HG02763 (cell line): ENCODE measurements around the gene OR51G1.
"Not testable (repeated sequence)": the region's sequence is repeated elsewhere in the genome, so short reads cannot be mapped to it uniquely, and the experiment has no call there.

Experiments
- ATAC-seq: cut with Tn5 transposase; IDR thresholded peaks from one replicate; pipeline ENCODE4 v1.9.1; 2021; ENCODE audit warnings: mild to moderate bottlenecking, moderate library complexity; ENCODE audit not compliant: unreplicated experiment

Gene OR51G1, protein sequence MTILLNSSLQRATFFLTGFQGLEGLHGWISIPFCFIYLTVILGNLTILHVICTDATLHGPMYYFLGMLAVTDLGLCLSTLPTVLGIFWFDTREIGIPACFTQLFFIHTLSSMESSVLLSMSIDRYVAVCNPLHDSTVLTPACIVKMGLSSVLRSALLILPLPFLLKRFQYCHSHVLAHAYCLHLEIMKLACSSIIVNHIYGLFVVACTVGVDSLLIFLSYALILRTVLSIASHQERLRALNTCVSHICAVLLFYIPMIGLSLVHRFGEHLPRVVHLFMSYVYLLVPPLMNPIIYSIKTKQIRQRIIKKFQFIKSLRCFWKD

DNA sequence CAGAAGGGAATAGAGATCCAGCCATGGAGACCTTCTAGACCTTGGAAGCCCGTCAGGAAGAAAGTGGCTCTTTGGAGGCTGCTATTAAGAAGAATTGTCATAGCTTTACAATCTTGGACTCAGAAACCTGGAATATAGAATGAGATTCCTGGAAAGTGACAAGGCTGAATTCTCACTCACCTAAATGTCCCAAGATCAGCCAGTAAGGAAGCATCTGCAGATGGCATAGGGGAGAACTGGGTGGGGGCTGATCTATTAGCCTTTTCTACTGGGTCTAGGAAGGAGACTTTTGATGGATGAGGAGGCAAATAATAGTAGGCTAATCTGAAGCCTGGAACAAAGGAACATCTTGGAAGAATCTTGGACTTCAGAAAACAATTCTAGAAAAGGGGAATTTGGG, at the start of gene OR51G1:
TSS of gene OR51G1 (minus strand) at position 101 of the 400 bp plus-strand sequence. CDS start at position 101, 0 bp downstream.
- ATAC-seq, result no peak

DNA sequence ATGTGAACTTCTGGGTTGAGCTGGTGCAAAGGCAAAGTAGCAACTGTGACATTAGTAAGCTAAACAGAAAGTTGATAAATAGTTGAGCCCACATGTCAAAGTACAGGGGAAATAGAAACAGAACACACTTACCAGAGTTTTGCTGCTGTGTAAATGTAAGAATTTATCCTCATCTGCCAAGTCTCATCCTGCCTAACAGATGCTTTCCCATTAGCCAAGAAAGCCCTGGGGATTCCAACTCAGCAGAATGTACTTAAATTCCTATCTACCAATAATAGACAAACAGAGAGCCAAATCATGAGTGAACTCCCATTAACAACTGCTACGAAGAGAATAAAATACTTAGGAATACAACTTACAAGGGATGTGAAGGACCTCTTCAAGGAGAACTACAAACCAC, 38.7 kb upstream of the OR51G1 start:
- no peak for ATAC-seq

DNA sequence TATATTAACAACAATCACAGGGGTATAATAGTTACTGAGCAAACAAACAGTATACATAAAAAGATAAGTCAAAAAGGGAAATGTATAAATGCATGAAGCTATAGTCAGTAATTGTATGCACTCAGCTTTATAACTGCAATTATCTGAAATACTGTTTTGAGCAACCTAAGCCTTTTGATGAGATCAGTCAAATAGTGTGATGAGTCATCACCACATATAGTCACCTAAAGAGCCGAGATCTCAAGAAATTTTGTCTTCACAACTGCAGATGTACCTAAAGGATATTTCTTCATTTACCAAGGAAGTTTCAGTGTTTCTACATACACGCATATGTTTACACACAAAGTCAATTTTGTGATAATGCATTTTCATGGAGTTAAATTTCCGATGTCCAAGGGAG, 36.7 kb upstream of the OR51G1 start:
- no peak for ATAC-seq

DNA sequence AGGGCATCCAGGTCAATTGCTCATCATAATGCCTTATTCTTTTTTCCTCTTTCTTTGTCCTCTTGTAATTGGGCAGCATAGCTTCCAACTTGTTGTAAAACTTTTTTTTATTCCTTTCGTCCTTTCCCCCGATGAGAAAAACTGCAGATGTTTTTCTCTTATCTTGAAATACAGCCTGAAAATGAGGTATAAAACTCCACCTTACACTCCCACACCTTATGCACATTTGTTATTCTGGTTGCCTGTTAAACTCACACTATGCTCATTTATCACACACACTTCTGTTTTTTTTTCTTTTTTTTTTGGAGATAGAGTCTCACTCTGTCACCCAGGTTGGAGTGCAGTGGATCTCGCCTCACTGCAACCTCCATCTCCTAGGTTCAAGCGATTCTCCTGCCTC, 33.3 kb upstream of the OR51G1 start:
- no peak for ATAC-seq

DNA sequence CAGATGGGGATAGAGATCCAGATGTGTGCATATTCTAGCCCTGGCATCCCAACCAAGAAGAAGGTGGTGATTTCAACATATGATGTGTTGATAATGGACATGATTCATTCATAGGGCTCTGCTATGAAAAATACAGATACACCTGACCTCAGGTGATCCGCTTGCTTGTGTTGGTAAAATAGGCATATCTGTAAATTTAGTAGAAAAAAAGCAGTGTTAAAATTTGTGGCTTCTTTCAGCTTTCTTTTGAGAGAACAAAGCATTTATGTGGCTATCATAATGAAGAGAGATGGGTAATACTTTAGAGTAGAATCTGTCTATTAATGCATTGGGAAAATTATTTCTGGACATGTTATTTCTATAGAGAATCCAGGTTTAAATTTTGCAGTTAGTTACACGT, 31.5 kb upstream of the OR51G1 start, which contains the start of gene OR51A2:
TSS of gene OR51A2 (minus strand) at position 101 of the 400 bp plus-strand sequence. CDS start at position 101, 0 bp downstream.
- ATAC-seq, result not testable (repeated sequence)

DNA sequence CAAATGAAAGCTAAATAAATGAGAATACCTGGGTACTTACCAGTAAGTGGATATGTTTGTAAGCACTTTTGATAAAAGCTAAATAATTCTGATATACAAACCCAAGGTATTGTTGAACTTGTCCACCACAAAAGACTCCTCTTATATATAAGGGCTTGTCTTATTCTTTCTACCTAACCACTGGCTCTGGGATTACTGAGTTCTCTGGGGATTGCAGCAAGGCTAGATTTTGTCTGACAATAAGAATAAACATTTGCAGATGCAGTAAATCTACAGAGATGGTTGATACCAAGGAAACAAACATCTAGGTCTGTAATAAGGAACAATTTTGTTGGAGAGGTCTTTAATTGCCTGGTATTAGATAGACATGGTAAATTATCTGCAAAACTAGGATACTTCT, 23.4 kb upstream of the OR51G1 start, which contains the start of gene OR51A4:
TSS of gene OR51A4 (minus strand) at position 101 of the 400 bp plus-strand sequence. CDS start 505 bp downstream, outside the sequence.
- ATAC-seq, result no peak

DNA sequence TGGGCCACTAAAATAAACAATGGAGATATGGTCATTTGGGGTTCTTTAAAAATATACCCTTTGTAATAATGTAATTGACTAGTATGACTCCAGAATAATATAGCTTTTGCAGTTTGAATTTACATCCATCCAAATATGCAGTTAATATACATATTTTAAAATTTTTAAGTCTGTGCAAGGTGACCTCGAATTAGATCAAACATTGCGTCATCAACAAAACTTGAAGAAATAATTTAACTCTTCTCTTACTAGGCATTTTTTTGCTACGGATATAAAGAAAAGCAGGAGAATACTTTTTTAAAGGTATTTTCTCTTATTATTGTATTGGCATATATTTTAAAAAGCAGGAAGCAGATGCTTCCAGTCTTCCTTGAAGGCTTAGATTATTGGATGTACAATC, 12.6 kb upstream of the OR51G1 start:
- ATAC-seq, result no peak

DNA sequence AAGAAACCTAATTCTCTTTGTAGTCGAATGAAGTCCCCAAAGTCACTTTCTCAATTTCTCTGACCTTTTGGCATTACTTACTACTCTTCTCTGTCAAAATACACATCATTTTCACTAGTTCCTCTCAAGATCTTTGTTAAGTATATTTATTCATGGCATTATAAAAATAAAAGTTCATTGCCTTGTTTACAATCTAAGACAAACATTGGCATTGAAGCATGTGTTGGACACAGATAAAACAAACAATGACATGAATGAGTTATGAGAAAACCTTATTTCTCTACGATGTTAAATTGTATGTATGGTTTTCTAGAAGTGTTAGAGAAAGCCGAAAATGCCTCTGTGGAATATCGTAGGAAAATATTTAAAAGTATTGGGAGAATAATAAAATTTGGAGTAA, 8.6 kb upstream of the OR51G1 start:
- ATAC-seq, result no peak

DNA sequence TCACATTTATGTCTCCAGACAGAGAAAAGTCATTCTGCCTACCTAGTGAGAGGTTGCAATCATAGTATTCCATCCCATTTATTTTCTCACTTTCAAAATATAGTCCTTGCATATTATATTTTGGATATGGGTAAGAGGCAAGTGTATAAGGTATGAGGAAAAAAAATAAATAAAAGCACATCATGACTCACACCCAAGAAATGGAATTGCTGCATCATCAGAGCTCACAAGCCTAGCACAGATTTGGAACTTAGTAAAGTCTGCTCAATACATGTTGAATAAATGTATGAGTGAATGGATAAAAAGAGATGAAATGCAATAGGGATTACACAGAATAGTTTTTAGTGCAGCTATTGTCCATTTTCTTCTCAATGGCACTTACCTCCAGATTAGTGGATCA, 2.5 kb upstream of the OR51G1 start:
- no peak for ATAC-seq

DNA sequence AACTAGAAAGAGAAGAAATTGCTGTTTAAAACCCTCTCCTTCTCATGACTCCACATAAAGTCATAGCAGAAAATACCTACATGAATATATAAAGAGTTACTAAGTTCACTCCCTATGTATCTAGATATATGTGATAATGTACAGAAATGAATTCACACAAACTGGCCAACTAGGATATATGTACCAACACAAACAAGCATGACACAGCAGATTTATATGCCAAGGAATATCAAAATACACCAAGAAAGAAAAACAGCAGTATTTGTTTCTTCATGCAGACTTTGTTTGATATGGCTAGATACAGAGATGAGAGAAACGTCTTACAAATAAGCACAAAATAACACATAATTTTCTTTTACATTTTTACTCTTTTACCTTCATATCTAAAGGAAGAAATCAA, 1.8 kb downstream of the OR51G1 start:
- ATAC-seq, result no peak

DNA sequence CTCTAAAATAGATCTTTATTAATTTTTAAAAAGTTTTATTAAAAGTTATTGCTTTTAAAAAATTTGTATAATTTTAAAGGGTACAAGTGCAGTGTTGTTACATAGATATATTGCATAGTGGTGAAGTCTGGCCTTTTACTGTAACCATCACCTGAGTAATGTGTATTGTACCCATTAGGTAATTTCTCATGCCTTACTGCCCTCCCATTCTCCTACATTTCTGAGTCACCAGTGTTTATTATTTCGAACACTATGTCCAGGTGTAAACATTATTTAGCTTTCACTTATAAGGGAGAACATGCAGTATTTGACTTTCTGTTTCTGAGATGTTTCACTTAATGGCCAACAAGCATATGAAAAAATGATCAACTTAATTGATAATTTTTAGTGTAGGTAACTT, 2.3 kb downstream of the OR51G1 start:
- no peak for ATAC-seq

DNA sequence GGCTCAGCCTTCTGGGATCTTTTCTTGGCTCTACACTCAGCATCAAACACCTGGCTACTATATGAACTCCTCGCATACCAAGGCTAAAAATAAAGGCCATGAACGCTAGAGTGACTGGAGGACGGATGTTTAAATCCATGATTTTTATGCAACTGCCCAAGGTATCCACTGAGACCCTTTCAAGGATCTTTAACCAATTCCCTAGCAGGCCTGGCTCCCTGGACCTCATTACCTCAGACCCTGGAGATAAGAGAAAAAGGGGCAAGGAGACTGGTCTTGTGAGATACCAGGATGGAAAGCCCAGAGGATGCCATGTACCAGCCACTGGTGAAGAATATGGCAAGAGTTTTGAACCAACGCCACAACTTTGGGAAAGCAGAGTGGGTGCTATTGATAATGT, 4.9 kb downstream of the OR51G1 start, which contains the start of gene OR51G2:
TSS of gene OR51G2 (minus strand) at position 101 of the 400 bp plus-strand sequence. CDS start 3,687 bp downstream, outside the sequence.
- ATAC-seq, result no peak

DNA sequence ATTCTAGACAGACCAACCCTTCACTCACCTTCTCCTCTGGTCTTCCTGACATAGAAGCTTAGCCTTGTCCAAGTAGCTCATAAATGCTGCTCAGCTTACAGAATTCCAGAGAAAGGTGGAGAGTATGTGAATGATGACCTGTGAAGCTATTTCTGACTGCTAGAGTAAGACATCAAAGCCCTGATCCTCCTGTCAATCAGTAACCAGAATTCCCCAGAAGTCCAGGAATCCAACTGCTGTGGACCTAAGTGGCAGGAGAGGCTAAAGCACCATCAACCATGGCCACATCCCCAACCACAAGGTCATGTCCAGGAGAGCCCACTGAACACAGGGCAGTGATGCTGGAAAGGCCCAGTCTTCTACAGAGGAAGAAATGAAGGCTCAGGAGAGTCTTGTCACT, 7.6 kb downstream of the OR51G1 start:
- ATAC-seq, result no peak

DNA sequence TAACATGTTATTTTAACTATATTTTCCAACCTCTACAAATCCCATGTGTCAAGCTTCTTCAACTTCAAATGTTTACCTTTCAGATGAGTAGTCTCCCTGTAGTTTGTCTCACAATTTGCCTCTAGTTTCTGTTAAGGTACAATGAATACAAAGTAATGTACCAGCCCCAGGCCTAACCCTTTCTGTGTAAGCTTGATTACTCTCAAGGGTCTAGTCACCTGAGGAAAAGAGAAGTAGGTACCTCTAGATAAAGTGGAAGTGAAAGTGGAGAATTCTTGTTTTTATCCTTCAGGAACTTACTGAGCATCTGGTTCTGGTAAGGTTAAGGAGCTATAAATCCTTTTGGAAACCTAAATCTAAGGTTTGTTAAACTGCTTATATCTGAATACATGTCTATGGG, 20.7 kb downstream of the OR51G1 start, which contains the start of gene OR51A7:
TSS of gene OR51A7 (plus strand) at position 300 of the 400 bp plus-strand sequence. CDS start 3,587 bp downstream, outside the sequence.
- no peak for ATAC-seq

DNA sequence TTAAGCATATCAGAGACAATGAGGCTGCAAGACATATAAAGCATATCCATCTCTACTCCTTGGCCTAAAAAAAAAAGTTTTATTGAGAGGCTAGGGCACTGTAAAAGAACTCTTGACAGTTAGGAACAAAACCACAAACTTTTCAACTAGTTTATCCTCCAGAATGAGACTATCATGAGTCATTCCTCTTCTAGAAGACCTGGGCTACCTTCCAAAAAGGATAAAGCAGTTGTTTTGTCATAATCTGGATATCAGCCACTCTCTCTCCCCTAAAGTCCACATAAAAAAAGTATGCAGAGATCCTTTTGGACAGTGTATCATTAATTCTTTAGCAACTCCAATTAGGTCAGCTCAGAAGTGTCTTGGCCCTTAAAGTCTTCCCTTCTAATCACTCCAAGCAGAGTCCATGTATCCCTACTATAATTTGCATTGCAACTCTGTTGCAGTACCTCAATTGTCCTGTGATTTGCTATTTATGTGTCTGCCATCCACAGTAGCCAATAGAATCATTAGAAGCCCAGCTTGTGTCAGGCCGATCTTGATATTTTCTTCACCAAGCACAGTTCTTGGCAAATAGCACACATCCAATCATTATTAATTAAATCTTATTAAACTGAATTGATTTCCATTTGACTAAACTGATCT, 32.0 kb downstream of the OR51G1 start:
- ATAC-seq, result no peak

DNA sequence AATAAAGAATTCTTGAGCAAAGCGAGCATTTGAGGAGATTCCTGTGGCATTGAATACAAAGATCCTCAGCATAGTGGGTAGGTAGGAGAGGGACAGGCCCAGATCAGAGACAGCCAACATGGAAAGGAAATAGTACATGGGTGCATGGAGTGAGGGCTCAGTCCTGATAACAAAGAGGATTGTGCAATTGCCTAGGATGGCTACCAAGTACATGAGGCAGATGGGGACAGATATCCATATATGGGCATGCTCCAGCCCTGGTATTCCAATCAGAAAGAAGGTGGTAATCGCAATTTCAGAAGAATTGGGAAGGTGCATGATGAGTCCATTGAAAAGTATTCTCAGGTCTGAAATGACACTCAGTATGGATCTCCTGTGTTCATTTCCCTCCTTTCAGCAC, 33.9 kb downstream of the OR51G1 start:
- no peak for ATAC-seq

DNA sequence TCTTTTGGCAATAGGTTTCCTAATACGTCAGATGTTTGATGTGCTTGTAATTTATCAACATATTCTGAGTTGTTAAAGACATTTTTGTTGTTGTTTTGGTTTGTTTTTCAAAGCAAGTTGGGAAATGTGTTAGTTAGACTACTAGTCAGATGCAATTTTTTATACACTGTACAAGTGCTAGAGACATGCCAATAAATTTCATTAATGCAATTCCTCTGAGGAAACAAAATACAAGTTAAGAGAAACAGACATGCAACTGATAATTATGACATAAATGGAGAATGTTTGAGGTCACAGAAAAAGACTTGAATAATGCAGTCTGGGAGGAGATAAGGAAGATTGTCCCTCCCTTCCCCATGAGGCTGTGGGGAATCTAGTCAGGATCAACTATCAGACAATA, 36.5 kb downstream of the OR51G1 start:
- no peak for ATAC-seq

DNA sequence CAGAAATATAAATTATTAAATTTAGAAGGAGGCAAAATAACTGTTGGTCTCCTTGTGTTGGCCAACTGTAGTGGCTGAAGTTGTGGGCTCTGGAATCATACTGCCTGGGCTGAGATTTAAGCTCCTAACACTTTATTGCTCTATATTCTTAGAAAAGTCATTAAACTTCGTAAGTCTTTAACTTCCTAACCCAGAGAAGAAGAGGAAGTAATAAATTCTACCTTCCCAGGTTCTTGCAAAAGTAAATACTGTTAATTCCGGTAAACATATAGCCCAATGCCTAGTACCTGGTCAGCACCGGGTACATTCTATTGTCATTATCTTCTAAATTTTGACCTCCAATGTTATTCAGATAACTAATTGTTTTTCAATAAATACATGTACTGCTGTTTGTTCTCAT, 38.0 kb downstream of the OR51G1 start:
- ATAC-seq, result no peak

DNA sequence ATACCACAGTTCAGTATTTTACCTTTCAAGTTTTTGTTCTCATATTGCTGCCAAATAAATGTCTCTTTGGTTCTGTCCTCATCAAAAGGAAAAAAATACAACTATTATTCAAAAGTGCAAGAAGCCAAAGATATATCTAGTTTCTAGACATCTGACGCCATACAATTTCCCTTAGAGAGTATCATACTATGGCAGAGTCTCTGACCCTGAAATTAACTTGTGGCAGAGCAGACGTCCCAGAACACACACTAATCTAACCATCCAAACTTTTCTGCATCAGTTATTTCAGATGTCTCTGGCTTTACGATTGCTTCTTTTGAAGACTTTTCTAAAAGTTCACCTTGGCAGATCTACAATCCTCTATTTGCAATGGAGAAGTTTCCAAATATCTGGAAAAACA, 39.8 kb downstream of the OR51G1 start:
- no peak for ATAC-seq

DNA sequence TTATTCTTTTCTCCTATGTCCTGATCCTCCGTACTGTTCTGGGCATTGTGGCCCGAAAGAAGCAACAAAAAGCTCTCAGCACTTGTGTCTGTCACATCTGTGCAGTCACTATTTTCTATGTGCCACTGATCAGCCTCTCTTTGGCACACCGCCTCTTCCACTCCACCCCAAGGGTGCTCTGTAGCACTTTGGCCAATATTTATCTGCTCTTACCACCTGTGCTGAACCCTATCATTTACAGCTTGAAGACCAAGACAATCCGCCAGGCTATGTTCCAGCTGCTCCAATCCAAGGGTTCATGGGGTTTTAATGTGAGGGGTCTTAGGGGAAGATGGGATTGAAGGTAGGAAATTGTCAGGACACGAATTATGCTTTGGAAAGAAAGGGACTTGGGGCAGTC, 41.6 kb downstream of the OR51G1 start:
- ATAC-seq, result no peak

DNA sequence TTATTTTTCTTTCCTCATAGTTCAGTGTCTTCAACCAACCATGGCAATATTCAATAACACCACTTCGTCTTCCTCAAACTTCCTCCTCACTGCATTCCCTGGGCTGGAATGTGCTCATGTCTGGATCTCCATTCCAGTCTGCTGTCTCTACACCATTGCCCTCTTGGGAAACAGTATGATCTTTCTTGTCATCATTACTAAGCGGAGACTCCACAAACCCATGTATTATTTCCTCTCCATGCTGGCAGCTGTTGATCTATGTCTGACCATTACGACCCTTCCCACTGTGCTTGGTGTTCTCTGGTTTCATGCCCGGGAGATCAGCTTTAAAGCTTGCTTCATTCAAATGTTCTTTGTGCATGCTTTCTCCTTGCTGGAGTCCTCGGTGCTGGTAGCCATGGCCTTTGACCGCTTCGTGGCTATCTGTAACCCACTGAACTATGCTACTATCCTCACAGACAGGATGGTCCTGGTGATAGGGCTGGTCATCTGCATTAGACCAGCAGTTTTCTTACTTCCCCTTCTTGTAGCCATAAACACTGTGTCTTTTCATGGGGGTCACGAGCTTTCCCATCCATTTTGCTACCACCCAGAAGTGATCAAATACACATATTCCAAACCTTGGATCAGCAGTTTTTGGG, 42.2 kb downstream of the OR51G1 start, which contains the start of gene OR51T1:
TSS of gene OR51T1 (plus strand) at position 41 of the 641 bp plus-strand sequence. CDS start at position 41, 0 bp downstream.
- ATAC-seq, result no peak
